ENCODE results near the gene FANCM.

The FANCM gene

DNA sequence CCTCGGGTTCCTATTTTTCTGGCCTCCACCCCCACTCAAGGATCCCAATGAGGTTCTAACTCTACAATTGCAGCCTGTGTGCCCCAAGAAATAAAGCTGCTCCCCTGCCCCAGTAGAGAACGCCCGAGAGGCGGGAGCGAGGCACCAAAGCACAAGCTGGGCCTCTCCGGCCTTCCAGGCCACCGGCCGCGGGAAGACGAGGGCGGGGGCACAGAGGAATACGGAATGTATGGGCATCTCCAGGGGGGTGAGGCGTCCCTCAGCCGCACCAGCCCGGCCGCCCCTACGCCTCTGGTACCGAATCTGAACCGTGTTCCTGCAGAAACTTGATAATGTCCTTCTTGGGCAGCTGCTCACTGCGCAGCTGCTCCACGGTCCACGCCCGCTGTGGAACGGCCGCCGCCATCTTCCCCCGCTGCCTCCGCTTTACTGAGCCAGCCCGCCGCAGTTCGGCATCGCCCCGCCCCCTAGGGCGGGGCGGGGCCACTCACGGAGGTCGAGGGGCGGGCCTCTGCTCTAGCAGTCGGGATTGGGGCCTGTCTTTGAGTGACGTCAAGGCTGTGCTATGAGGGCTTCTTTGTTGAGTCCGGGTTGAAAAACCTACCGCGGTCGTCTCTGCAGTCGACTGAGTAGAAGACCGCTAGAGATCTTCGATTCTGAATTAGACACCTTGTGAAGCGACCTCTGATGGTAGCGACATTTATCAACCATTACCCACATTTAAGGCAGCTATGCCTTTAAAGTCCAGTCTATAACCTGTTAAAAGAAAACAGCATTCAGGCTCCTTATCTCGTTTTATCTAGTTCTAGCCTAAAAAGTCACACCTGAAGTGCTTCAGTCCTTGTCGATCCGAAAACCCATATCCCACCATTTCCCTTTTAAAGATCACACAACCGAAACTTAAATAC, 1.4 kb upstream of the FANCM start, which contains the start of gene FKBP3:
Gene FKBP3 (minus strand): TSS at position 431 of the 908 bp plus-strand sequence. CDS start 25 bp downstream, at position 406.
- peak within 1 kb of the TSS; percentile 67 to 98 for H3K4ac ChIP-seq (ENCODE audit: low read depth in 1 of 2, low read length in 2 of 2)
- peak within 1 kb of the TSS; percentile 30 for H2AFZ ChIP-seq (ENCODE audit: low read depth, low read length)
- H3K23ac ChIP-seq (ENCODE audit: low read length in 2 of 2) = no peak within 1 kb of the TSS
- peak within 1 kb of the TSS; percentile 100 for H4K91ac ChIP-seq (ENCODE audit: low read length)
- peak within 1 kb of the TSS; percentile 92 for H3K4me2 ChIP-seq (ENCODE audit: low read length, poor library complexity, severe bottlenecking)
- WGBS = under 1% methylated on average over 53 of the region's 53 CpGs
- H3K14ac ChIP-seq (ENCODE audit: low read length in 2 of 2) = peak within 1 kb of the TSS in 1 of 2 experiments; percentile 12
- peak within 1 kb of the TSS in 1 of 2 experiments; percentile 2 for H2BK12ac ChIP-seq (ENCODE audit: low read length in 2 of 2)
- no peaks in the 10 kb centered on the region for H3K27me3 ChIP-seq (ENCODE audit: control insufficient read depth in 1 of 2, insufficient read depth in 1 of 2, low read length in 2 of 2)
- peak within 1 kb of the TSS; percentile 88 for H3K27ac ChIP-seq (ENCODE audit: low read length, poor library complexity, severe bottlenecking)
- H3K9ac ChIP-seq (ENCODE audit: low read length) = peak within 1 kb of the TSS; percentile 98
- H3K79me1 ChIP-seq (replicated peaks; ENCODE audit: low read length, poor library complexity, severe bottlenecking) = peaks cover 3% of the 10 kb centered on the region
- peak within 1 kb of the TSS; percentile 98 for H2BK120ac ChIP-seq (ENCODE audit: low read depth, low read length)
- peaks cover 2% of the 10 kb centered on the region for H3K4me1 ChIP-seq (ENCODE audit: control insufficient read depth, insufficient read depth, low read depth, low read length)
- peak within 1 kb of the TSS; percentile 57 for H2BK5ac ChIP-seq (ENCODE audit: low read depth, low read length, poor library complexity, severe bottlenecking)
- peak within 1 kb of the TSS; percentile 66 to 99 for H3K4me3 ChIP-seq (ENCODE audit: insufficient read depth in 1 of 2, low read depth in 1 of 2, low read length in 2 of 2)
- H2AK5ac ChIP-seq (ENCODE audit: low read length, severe bottlenecking) = no peak within 1 kb of the TSS
- peak; percentile 99 for DNase-seq
- peak within 1 kb of the TSS; percentile 98 for H4K8ac ChIP-seq (ENCODE audit: low read length)
- H3K36me3 ChIP-seq (ENCODE audit: control insufficient read depth in 1 of 2, insufficient read depth in 2 of 2, low read depth in 1 of 2, low read length in 2 of 2) = peaks cover 0 to 12% of the 10 kb centered on the region in 2 experiments
- peak within 1 kb of the TSS; percentile 86 for H2BK15ac ChIP-seq (ENCODE audit: low read depth, poor library complexity, severe bottlenecking)
- H3K9me3 ChIP-seq (ENCODE audit: control insufficient read depth, low read length) = no peaks in the 10 kb centered on the region
- peak within 1 kb of the TSS; percentile 91 to 100 for H3K18ac ChIP-seq (ENCODE audit: low read depth in 1 of 2, low read length in 2 of 2)

DNA sequence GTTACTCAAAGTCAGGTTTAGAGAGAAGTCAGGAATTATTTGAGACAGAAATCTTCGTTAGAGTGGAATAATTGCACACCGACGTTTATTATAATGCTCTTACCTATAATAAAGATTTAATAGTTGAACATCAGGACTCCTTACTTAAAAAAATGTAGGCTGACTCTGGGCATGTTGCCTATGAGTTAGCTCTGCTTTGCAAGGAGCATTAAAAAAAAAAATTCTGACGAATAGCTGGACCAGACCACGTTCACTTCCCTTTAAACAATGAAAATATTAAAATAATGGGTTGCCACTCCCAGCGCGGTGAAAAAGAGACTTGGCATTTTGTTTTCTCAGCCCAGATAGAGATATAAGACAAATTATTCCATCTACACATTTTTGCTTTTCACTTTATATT, 574 bp upstream of the FANCM start:
- H3K18ac ChIP-seq (ENCODE audit: low read depth in 1 of 2, low read length in 2 of 2) = no peak overlapping the region
- no peak overlapping the region for H3K23ac ChIP-seq (ENCODE audit: low read length in 2 of 2)
- no peak overlapping the region for H2BK12ac ChIP-seq (ENCODE audit: low read length in 2 of 2)
- H3K9me3 ChIP-seq (ENCODE audit: control insufficient read depth, low read length) = no peaks in the 10 kb centered on the region
- H3K79me1 ChIP-seq (replicated peaks; ENCODE audit: low read length, poor library complexity, severe bottlenecking) = peaks cover 8% of the 10 kb centered on the region
- no peak overlapping the region for H2AFZ ChIP-seq (ENCODE audit: low read depth, low read length)
- H3K14ac ChIP-seq (ENCODE audit: low read length in 2 of 2) = no peak overlapping the region
- H2AK5ac ChIP-seq (ENCODE audit: low read length, severe bottlenecking) = no peak overlapping the region
- H4K8ac ChIP-seq (ENCODE audit: low read length) = no peak overlapping the region
- H2BK120ac ChIP-seq (ENCODE audit: low read depth, low read length) = no peak overlapping the region
- WGBS = 0% methylated on average over 4 of the region's 7 CpGs
- H3K27me3 ChIP-seq (ENCODE audit: control insufficient read depth in 1 of 2, insufficient read depth in 1 of 2, low read length in 2 of 2) = no peaks in the 10 kb centered on the region
- H2BK15ac ChIP-seq (ENCODE audit: low read depth, poor library complexity, severe bottlenecking) = no peak overlapping the region
- H3K27ac ChIP-seq (ENCODE audit: low read length, poor library complexity, severe bottlenecking) = peak overlapping the region; percentile 88
- H2BK5ac ChIP-seq (ENCODE audit: low read depth, low read length, poor library complexity, severe bottlenecking) = no peak overlapping the region
- DNase-seq = no peak
- H3K4me1 ChIP-seq (ENCODE audit: control insufficient read depth, insufficient read depth, low read depth, low read length) = peaks cover 2% of the 10 kb centered on the region
- peaks cover 0 to 7% of the 10 kb centered on the region in 2 experiments for H3K36me3 ChIP-seq (ENCODE audit: control insufficient read depth in 1 of 2, insufficient read depth in 2 of 2, low read depth in 1 of 2, low read length in 2 of 2)
- H3K4ac ChIP-seq (ENCODE audit: low read depth in 1 of 2, low read length in 2 of 2) = no peak overlapping the region
- H3K4me3 ChIP-seq (ENCODE audit: insufficient read depth in 1 of 2, low read depth in 1 of 2, low read length in 2 of 2) = peak overlapping the region in 1 of 2 experiments; percentile 99
- peak overlapping the region; percentile 83 for H3K4me2 ChIP-seq (ENCODE audit: low read length, poor library complexity, severe bottlenecking)
- H3K9ac ChIP-seq (ENCODE audit: low read length) = peak overlapping the region; percentile 98
- no peak overlapping the region for H4K91ac ChIP-seq (ENCODE audit: low read length)

DNA sequence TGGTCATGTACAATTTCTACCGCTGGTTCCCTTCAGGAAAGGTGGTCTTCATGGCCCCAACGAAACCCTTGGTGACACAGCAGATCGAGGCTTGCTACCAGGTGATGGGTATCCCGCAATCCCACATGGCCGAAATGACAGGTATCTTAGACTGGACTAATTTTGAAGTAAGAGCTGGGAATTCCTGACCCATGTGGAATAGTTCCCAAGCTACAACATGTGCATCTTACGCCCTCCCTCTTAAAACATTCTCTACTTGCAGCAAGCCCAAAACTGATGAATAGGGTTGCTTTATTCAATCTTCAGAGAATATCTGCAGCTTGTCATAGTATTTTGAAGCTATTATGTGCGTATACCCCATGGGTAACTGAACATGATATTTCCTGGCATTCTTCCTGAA, 669 bp downstream of the FANCM start:
- H3K27me3 ChIP-seq (ENCODE audit: control insufficient read depth in 1 of 2, insufficient read depth in 1 of 2, low read length in 2 of 2) = no peaks in the 10 kb centered on the region
- H3K23ac ChIP-seq (ENCODE audit: low read length in 2 of 2) = no peak overlapping the region
- no peak overlapping the region for H2BK15ac ChIP-seq (ENCODE audit: low read depth, poor library complexity, severe bottlenecking)
- H4K8ac ChIP-seq (ENCODE audit: low read length) = no peak overlapping the region
- no peak overlapping the region for H3K18ac ChIP-seq (ENCODE audit: low read depth in 1 of 2, low read length in 2 of 2)
- H3K27ac ChIP-seq (ENCODE audit: low read length, poor library complexity, severe bottlenecking) = no peak overlapping the region
- peak overlapping the region; percentile 98 for H3K9ac ChIP-seq (ENCODE audit: low read length)
- DNase-seq = no peak
- no peaks in the 10 kb centered on the region for H3K9me3 ChIP-seq (ENCODE audit: control insufficient read depth, low read length)
- H2AFZ ChIP-seq (ENCODE audit: low read depth, low read length) = peak overlapping the region; percentile 59
- no peak overlapping the region for H4K91ac ChIP-seq (ENCODE audit: low read length)
- no peaks in the 10 kb centered on the region for H3K36me3 ChIP-seq (ENCODE audit: control insufficient read depth in 1 of 2, insufficient read depth in 2 of 2, low read depth in 1 of 2, low read length in 2 of 2)
- H3K4me1 ChIP-seq (ENCODE audit: control insufficient read depth, insufficient read depth, low read depth, low read length) = no peaks in the 10 kb centered on the region
- H3K4me2 ChIP-seq (ENCODE audit: low read length, poor library complexity, severe bottlenecking) = peak overlapping the region; percentile 97
- no peak overlapping the region for H3K4ac ChIP-seq (ENCODE audit: low read depth in 1 of 2, low read length in 2 of 2)
- no peak overlapping the region for H2BK12ac ChIP-seq (ENCODE audit: low read length in 2 of 2)
- no peak overlapping the region for H3K14ac ChIP-seq (ENCODE audit: low read length in 2 of 2)
- H3K79me1 ChIP-seq (replicated peaks; ENCODE audit: low read length, poor library complexity, severe bottlenecking) = peaks cover 11% of the 10 kb centered on the region
- peak overlapping the region; percentile 75 to 99 for H3K4me3 ChIP-seq (ENCODE audit: insufficient read depth in 1 of 2, low read depth in 1 of 2, low read length in 2 of 2)
- 1% methylated on average over 5 of the region's 7 CpGs for WGBS
- H2AK5ac ChIP-seq (ENCODE audit: low read length, severe bottlenecking) = no peak overlapping the region
- no peak overlapping the region for H2BK120ac ChIP-seq (ENCODE audit: low read depth, low read length)
- no peak overlapping the region for H2BK5ac ChIP-seq (ENCODE audit: low read depth, low read length, poor library complexity, severe bottlenecking)

DNA sequence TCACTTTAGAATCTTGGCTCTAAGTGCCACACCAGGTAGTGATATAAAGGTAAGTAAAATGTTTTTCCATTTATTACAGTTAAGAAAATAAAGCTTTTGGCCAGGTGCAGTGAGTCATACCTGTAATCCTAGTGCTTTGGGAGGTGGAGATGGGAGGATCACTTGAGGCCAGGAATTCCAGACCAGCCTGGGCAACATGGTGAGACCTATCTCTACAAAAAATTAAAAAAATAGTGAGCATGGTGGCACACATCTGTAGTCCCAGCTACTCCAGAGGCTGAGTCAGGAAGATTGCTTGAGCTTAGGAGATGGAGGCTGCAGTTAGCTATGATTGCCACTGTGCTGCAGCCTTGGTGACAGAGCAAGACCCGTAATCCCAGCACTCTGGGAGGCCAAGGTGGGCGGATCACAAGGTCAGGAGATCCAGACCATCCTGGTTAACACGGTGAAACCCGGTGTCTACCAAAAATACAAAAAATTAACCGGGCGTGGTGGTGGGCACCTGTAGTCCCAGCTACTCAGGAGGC, 5.0 kb downstream of the FANCM start:
- H2AFZ ChIP-seq (ENCODE audit: low read depth, low read length) = no peak overlapping the region
- no peak for DNase-seq
- no peak overlapping the region for H2BK120ac ChIP-seq (ENCODE audit: low read depth, low read length)
- no peak overlapping the region for H3K14ac ChIP-seq (ENCODE audit: low read length in 2 of 2)
- no peaks in the 10 kb centered on the region for H3K36me3 ChIP-seq (ENCODE audit: control insufficient read depth in 1 of 2, insufficient read depth in 2 of 2, low read depth in 1 of 2, low read length in 2 of 2)
- no peak overlapping the region for H2BK12ac ChIP-seq (ENCODE audit: low read length in 2 of 2)
- H3K27me3 ChIP-seq (ENCODE audit: control insufficient read depth in 1 of 2, insufficient read depth in 1 of 2, low read length in 2 of 2) = no peaks in the 10 kb centered on the region
- no peak overlapping the region for H2BK5ac ChIP-seq (ENCODE audit: low read depth, low read length, poor library complexity, severe bottlenecking)
- no peak overlapping the region for H3K27ac ChIP-seq (ENCODE audit: low read length, poor library complexity, severe bottlenecking)
- no peaks in the 10 kb centered on the region for H3K9me3 ChIP-seq (ENCODE audit: control insufficient read depth, low read length)
- no peak overlapping the region for H4K91ac ChIP-seq (ENCODE audit: low read length)
- no peak overlapping the region for H3K18ac ChIP-seq (ENCODE audit: low read depth in 1 of 2, low read length in 2 of 2)
- H2BK15ac ChIP-seq (ENCODE audit: low read depth, poor library complexity, severe bottlenecking) = no peak overlapping the region
- no peak overlapping the region for H3K4ac ChIP-seq (ENCODE audit: low read depth in 1 of 2, low read length in 2 of 2)
- H3K79me1 ChIP-seq (replicated peaks; ENCODE audit: low read length, poor library complexity, severe bottlenecking) = peaks cover 25% of the 10 kb centered on the region
- 99% methylated on average over 6 of the region's 6 CpGs for WGBS
- no peak overlapping the region for H2AK5ac ChIP-seq (ENCODE audit: low read length, severe bottlenecking)
- H3K4me2 ChIP-seq (ENCODE audit: low read length, poor library complexity, severe bottlenecking) = no peak overlapping the region
- H3K4me3 ChIP-seq (ENCODE audit: insufficient read depth in 1 of 2, low read depth in 1 of 2, low read length in 2 of 2) = no peak overlapping the region
- no peaks in the 10 kb centered on the region for H3K4me1 ChIP-seq (ENCODE audit: control insufficient read depth, insufficient read depth, low read depth, low read length)
- H4K8ac ChIP-seq (ENCODE audit: low read length) = no peak overlapping the region
- no peak overlapping the region for H3K23ac ChIP-seq (ENCODE audit: low read length in 2 of 2)
- H3K9ac ChIP-seq (ENCODE audit: low read length) = no peak overlapping the region
